WTC11 (cell line): ENCODE data around the gene AGPAT3. TPM values are rescaled to one million over a fixed set of nuclear protein-coding genes. Genes with fewer than 3 reads are reported as not detected.
"Not testable (repeated sequence)": the region's sequence is repeated elsewhere in the genome, so short reads cannot be mapped to it uniquely, and the experiment has no call there.

Experiments used
- ATAC-seq: fragments of 200-7000 bp; cut with Tn5 transposase; 2 replicates; pipeline ENCODE4 v1.10.0; 2021; ENCODE audit warnings: mild to moderate bottlenecking, moderate library complexity
- CTCF ChIA-PET: fragments of 300-600 bp; sonication (Branson Sonifier 250); formaldehyde crosslinking; loops from one replicate; lab custom pipeline; 2021; ENCODE audit warnings: antibody characterized with exemption; lab: Charles Lee
- POLR2A ChIA-PET: fragments of 350-600 bp; sonication (Branson Sonifier 250); formaldehyde crosslinking; loops from one replicate; lab custom pipeline; 2021; ENCODE audit warnings: antibody characterized with exemption; lab: Charles Lee
- DNase-seq: peaks from one replicate; pipeline ENCODE4 v3.0.0; 2021; ENCODE audit warnings: low spot score
- H3K27ac Mint-ChIP-seq: 2 replicates; pipeline ENCODE4 v1.8.0; 2021; ENCODE audit warnings: mixed read lengths
- H3K27me3 Mint-ChIP-seq: 2 replicates; pipeline ENCODE4 v1.8.0; 2021; ENCODE audit warnings: low read depth, mild to moderate bottlenecking, moderate library complexity, mixed read lengths
- H3K36me3 Mint-ChIP-seq: 2 replicates; pipeline ENCODE4 v1.8.0; 2021; ENCODE audit warnings: mixed read lengths
- H3K4me1 Mint-ChIP-seq: 2 replicates; pipeline ENCODE4 v1.8.0; 2022; ENCODE audit warnings: mixed read lengths
- H3K4me3 Mint-ChIP-seq: 2 replicates; pipeline ENCODE4 v1.8.0; 2021; ENCODE audit warnings: mild to moderate bottlenecking, moderate library complexity, mixed read lengths
- H3K9me3 Mint-ChIP-seq: 2 replicates; pipeline ENCODE4 v1.8.0; 2021; ENCODE audit warnings: mixed read lengths
- AFF4 ChIP-seq: sonication (generic); formaldehyde crosslinking; IDR thresholded peaks from 2 replicates; pipeline ENCODE4 v1.8.1; 2023; ENCODE audit warnings: mild to moderate bottlenecking, missing genetic modification reagents, borderline replicate concordance
- CDX4 ChIP-seq: fragments of 250-450 bp; sonication (Bioruptor Pico); IDR thresholded peaks from 2 replicates; pipeline ENCODE4 v1.9.0; 2021; ENCODE audit warnings: moderate library complexity, mild to moderate bottlenecking, inconsistent platforms, borderline replicate concordance
- CTCF ChIP-seq: fragments of 200-600 bp; IDR thresholded peaks from 2 replicates; pipeline ENCODE4 v1.8.0; 2022; ENCODE audit warnings: antibody characterized with exemption
- E2F1 ChIP-seq: sonication (generic); formaldehyde crosslinking; IDR thresholded peaks from 2 replicates; pipeline ENCODE4 v1.8.0; 2022; ENCODE audit warnings: mild to moderate bottlenecking, missing genetic modification reagents
- FOXK1 ChIP-seq: sonication (generic); formaldehyde crosslinking; IDR thresholded peaks from 2 replicates; pipeline ENCODE4 v1.8.0; 2022; ENCODE audit warnings: mild to moderate bottlenecking, moderate library complexity, missing genetic modification reagents
- FOXP1 ChIP-seq: sonication (generic); formaldehyde crosslinking; IDR thresholded peaks from 2 replicates; pipeline ENCODE4 v1.8.0; 2022; ENCODE audit warnings: missing genetic modification reagents, mild to moderate bottlenecking, moderate library complexity, borderline replicate concordance
- IRF2 ChIP-seq: sonication (generic); formaldehyde crosslinking; IDR thresholded peaks from 2 replicates; pipeline ENCODE4 v1.8.0; 2022; ENCODE audit warnings: low read depth, missing genetic modification reagents, borderline replicate concordance
- MLX ChIP-seq: sonication (generic); formaldehyde crosslinking; IDR thresholded peaks from 2 replicates; pipeline ENCODE4 v1.8.1; 2023; ENCODE audit warnings: mild to moderate bottlenecking, missing genetic modification reagents, moderate library complexity
- MXD4 ChIP-seq: fragments of 250-450 bp; sonication (Bioruptor Pico); IDR thresholded peaks from 2 replicates; pipeline ENCODE4 v1.8.0; 2021; ENCODE audit warnings: mild to moderate bottlenecking, moderate library complexity, borderline replicate concordance
- NR2C2 ChIP-seq: sonication (generic); formaldehyde crosslinking; IDR thresholded peaks from 2 replicates; pipeline ENCODE4 v1.8.0; 2022; ENCODE audit warnings: mild to moderate bottlenecking, missing genetic modification reagents
- NR3C1 ChIP-seq: sonication (generic); formaldehyde crosslinking; conservative IDR thresholded peaks from 2 replicates; pipeline ENCODE4 v1.8.1; 2023; ENCODE audit warnings: low read depth, mild to moderate bottlenecking, missing genetic modification reagents
- PREB ChIP-seq: sonication (generic); formaldehyde crosslinking; IDR thresholded peaks from 2 replicates; pipeline ENCODE4 v1.8.1; 2022; ENCODE audit warnings: mild to moderate bottlenecking, missing genetic modification reagents, moderate library complexity, borderline replicate concordance
- RORB ChIP-seq: fragments of 250-450 bp; sonication (Bioruptor Pico); IDR thresholded peaks from 2 replicates; pipeline ENCODE4 v1.9.0; 2021; ENCODE audit warnings: mild to moderate bottlenecking
- ZBTB43 ChIP-seq: sonication (generic); formaldehyde crosslinking; IDR thresholded peaks from 2 replicates; pipeline ENCODE4 v1.8.1; 2023; ENCODE audit warnings: mild to moderate bottlenecking, missing genetic modification reagents
- ZNF121 ChIP-seq: sonication (generic); formaldehyde crosslinking; IDR thresholded peaks from 2 replicates; pipeline ENCODE4 v1.8.0; 2023; ENCODE audit warnings: missing genetic modification reagents
- ZNF138 ChIP-seq: sonication (generic); formaldehyde crosslinking; conservative IDR thresholded peaks from 2 replicates; pipeline ENCODE4 v1.8.1; 2022; ENCODE audit warnings: mild to moderate bottlenecking, moderate library complexity, missing genetic modification reagents
- ZNF396 ChIP-seq: fragments of 250-450 bp; sonication (Bioruptor Pico); IDR thresholded peaks from 2 replicates; pipeline ENCODE4 v1.8.0; 2021; ENCODE audit warnings: mild to moderate bottlenecking, moderate library complexity, borderline replicate concordance
- ZNF416 ChIP-seq: fragments of 250-450 bp; sonication (Bioruptor Pico); IDR thresholded peaks from 2 replicates; pipeline ENCODE4 v1.9.0; 2021; ENCODE audit warnings: mild to moderate bottlenecking, inconsistent platforms
- total RNA-seq: library from RNA; stranded (reverse); gene quantifications from 3 replicates; pipeline ENCODE4 v1.2.3, GENCODE V29; 2021

The AGPAT3 gene
- total RNA-seq, 1 experiment from 2014 or later: 5.6 TPM

- H3K27ac Mint-ChIP-seq: no peak overlapping the region
- H3K4me1 Mint-ChIP-seq: no peaks in the 10 kb centered on the region
- POLR2A ChIA-PET: no interaction called here
- H3K9me3 Mint-ChIP-seq: peaks cover 5% of the 10 kb centered on the region
- no peaks in the 10 kb centered on the region for H3K36me3 Mint-ChIP-seq
- no peaks in the 10 kb centered on the region for H3K27me3 Mint-ChIP-seq
- H3K4me3 Mint-ChIP-seq: no peak overlapping the region
- ATAC-seq (no peak), DNase-seq (no peak)
- CTCF ChIA-PET: interaction anchor here (1.1 kb wide), 1 partner anchor 101 kb away, joined by 6 read pairs; no protein-coding TSS in a partner anchor
- TF ChIP-seq MXD4 (CRISPR knock-in tag): no peak
- TF ChIP-seq FOXK1 (CRISPR knock-in tag): no peak
- no peak for TF ChIP-seq ZNF138 (CRISPR knock-in tag)
- TF ChIP-seq ZNF121 (CRISPR knock-in tag): peak; percentile 84
- TF ChIP-seq E2F1 (CRISPR knock-in tag): no peak
Measured at GRCh38 chr21:43840259-43840658, 24.8 kb upstream of the AGPAT3 start.

- Mint-ChIP-seq H3K27ac (no peak overlapping the region), H3K4me1 (no peaks in the 10 kb centered on the region), H3K36me3 (no peaks in the 10 kb centered on the region), H3K4me3 (no peak overlapping the region), H3K27me3 (no peaks in the 10 kb centered on the region), H3K9me3 (peaks cover 5% of the 10 kb centered on the region)
- DNase-seq: no peak
- CTCF ChIA-PET: no interaction called here
- TF ChIP-seq CTCF: no peak
- ATAC-seq: no peak
- POLR2A ChIA-PET: no interaction called here
Measured at GRCh38 chr21:43842742-43843141, 22.3 kb upstream of the AGPAT3 start.

GRCh38 chr21:43844906-43845305 is 20.1 kb upstream of the AGPAT3 start:
- H3K27ac Mint-ChIP-seq: 0 out of 2 replicates have a peak overlapping the region, but pooled peaks have one; percentile 17
- peak; percentile 82 for ATAC-seq
- H3K4me3 Mint-ChIP-seq, H3K4me1 Mint-ChIP-seq, DNase-seq, POLR2A ChIA-PET, H3K9me3 Mint-ChIP-seq, H3K36me3 Mint-ChIP-seq, H3K27me3 Mint-ChIP-seq: not testable (repeated sequence)
- CTCF ChIA-PET: interaction anchor here (0.8 to 1.6 kb wide), 5 partner anchors 8 to 131 kb away, joined by 3 to 11 read pairs (median 6); no protein-coding TSS in a partner anchor

GRCh38 chr21:43845386-43845785 is 19.6 kb upstream of the AGPAT3 start:
- Mint-ChIP-seq H3K27me3 (no peaks in the 10 kb centered on the region; the same call in 1 of the 2 replicates), H3K4me1 (no peaks in the 10 kb centered on the region), H3K27ac (peak overlapping the region; percentile 41; the same call in 1 of the 2 replicates), H3K36me3 (no peaks in the 10 kb centered on the region), H3K4me3 (no peak overlapping the region), H3K9me3 (peaks cover 9% of the 10 kb centered on the region)
- CTCF ChIA-PET: interaction anchor here (0.8 to 1.6 kb wide), 6 partner anchors 9 to 130 kb away, joined by 3 to 11 read pairs (median 6); no protein-coding TSS in a partner anchor
- ATAC-seq (0 out of 2 replicates have a peak, but pooled peaks have one; percentile 22), DNase-seq (no peak)
- POLR2A ChIA-PET: interaction anchor here (0.6 kb wide), 1 partner anchor 102 kb away, joined by 3 read pairs; no protein-coding TSS in a partner anchor
- TF ChIP-seq ZBTB43: no peak
- no peak for TF ChIP-seq FOXP1 (CRISPR knock-in tag)
- no peak for TF ChIP-seq RORB (CRISPR knock-in tag)
- no peak for TF ChIP-seq IRF2
- TF ChIP-seq PREB (CRISPR knock-in tag): no peak
- TF ChIP-seq NR2C2 (CRISPR knock-in tag): no peak
- TF ChIP-seq AFF4 (CRISPR knock-in tag): no peak
- no peak for TF ChIP-seq ZNF396 (CRISPR knock-in tag)
- TF ChIP-seq CDX4: no peak
- TF ChIP-seq ZNF416 (CRISPR knock-in tag): no peak
- TF ChIP-seq NR3C1 (CRISPR knock-in tag): no peak
- TF ChIP-seq MLX: no peak
